B cell (primary cell): ENCODE measurements around the gene QRICH2. TPM values are rescaled to one million over a fixed set of nuclear protein-coding genes. Genes with fewer than 3 reads are reported as not detected.

ENCODE experiments used
- ATAC-seq: fragments of 200-7000 bp; cut with Tn5 transposase; one replicate; pipeline ENCODE4 v1.10.0; 2021; ENCODE audit warnings: low read depth, mild to moderate bottlenecking, moderate number of reproducible peaks, moderate library complexity
- CTCF ChIA-PET: fragments of 350-600 bp; sonication (Branson Sonifier 250); formaldehyde crosslinking; loops from one replicate; lab custom pipeline; 2021; ENCODE audit warnings: antibody characterized with exemption, inconsistent platforms; lab: Charles Lee
- POLR2A ChIA-PET: fragments of 350-600 bp; sonication (Branson Sonifier 250); formaldehyde crosslinking; loops from one replicate; lab custom pipeline; 2021; ENCODE audit warnings: antibody characterized with exemption; lab: Charles Lee
- DNase-seq: peaks from one replicate; pipeline ENCODE4 v3.0.0; 2013
- H2AFZ ChIP-seq: 2 replicates; pipeline ENCODE4 v1.6.1; 2012; ENCODE audit warnings: mild to moderate bottlenecking, low read depth, low read length; ENCODE audit not compliant: insufficient read depth, poor library complexity, severe bottlenecking
- H3K27ac ChIP-seq, 2 donors: 1 replicate in 1 of 2; 2 replicates in 1 of 2; pipeline ENCODE4 v1.5.1; 2012 to 2013; ENCODE audit warnings: low read length in 2 of 2, mild to moderate bottlenecking in 2 of 2, moderate library complexity in 1 of 2
- H3K27me3 ChIP-seq, 4 experiments: fragments of 200-600 bp in 1 of 4; sonication (generic) in 1 of 4; replicated peaks in 1 of 4; 1 replicate in 2 of 4; 2 replicates in 2 of 4; pipeline versions ENCODE4 v1.6.1 to v1.7.0; 2013 to 2016; ENCODE audit warnings: low read length in 3 of 4, mild to moderate bottlenecking in 2 of 4, mixed read lengths in 1 of 4, moderate library complexity in 1 of 4; ENCODE audit not compliant: insufficient read depth in 4 of 4, control insufficient read depth in 3 of 4; ENCODE audit errors: control extremely low read depth in 1 of 4
- H3K36me3 ChIP-seq, 2 experiments: replicated peaks in 1 of 2; 1 replicate in 1 of 2; 2 replicates in 1 of 2; pipeline versions ENCODE4 v1.6.1 to v1.7.1; 2013; ENCODE audit warnings: low read length in 1 of 2; ENCODE audit not compliant: insufficient read depth in 2 of 2, control insufficient read depth in 1 of 2; ENCODE audit errors: control extremely low read depth in 1 of 2, extremely low read depth in 1 of 2
- H3K4me1 ChIP-seq, 2 donors: fragments of 200-600 bp in 1 of 2; sonication (generic) in 1 of 2; 1 replicate in 1 of 2; 2 replicates in 1 of 2; pipeline versions ENCODE4 v1.5.1 to v1.6.1; 2013 to 2017; ENCODE audit warnings: low read length in 2 of 2; ENCODE audit not compliant: control insufficient read depth in 2 of 2, insufficient read depth in 2 of 2
- H3K4me2 ChIP-seq: replicated peaks from 2 replicates; pipeline ENCODE3; 2012; ENCODE audit warnings: mild to moderate bottlenecking, low read depth, low read length; ENCODE audit not compliant: poor library complexity, severe bottlenecking
- H3K4me3 ChIP-seq, 5 experiments: fragments of 200-600 bp in 1 of 5; sonication (generic) in 1 of 5; 1 replicate in 3 of 5; 2 replicates in 2 of 5; pipeline versions ENCODE4 v1.5.1 to v1.7.0; 2011 to 2016; ENCODE audit warnings: low read length in 4 of 5, mild to moderate bottlenecking in 4 of 5, low read depth in 2 of 5, control low read depth in 1 of 5, moderate library complexity in 1 of 5; ENCODE audit not compliant: insufficient read depth in 1 of 5; ENCODE audit errors: control extremely low read depth in 1 of 5, extremely low read depth in 1 of 5
- H3K79me2 ChIP-seq: fragments of 200-600 bp; sonication (generic); one replicate; pipeline ENCODE4 v1.6.0; 2016; ENCODE audit warnings: low read length; ENCODE audit not compliant: control insufficient read depth, insufficient read depth
- H3K9ac ChIP-seq: fragments of 200-600 bp; sonication (generic); 2 replicates; pipeline ENCODE4 v1.6.1; 2017; ENCODE audit warnings: mild to moderate bottlenecking, low read length, moderate library complexity
- H3K9me3 ChIP-seq, 3 donors: one replicate each; pipeline versions ENCODE4 v1.6.1 to v1.7.1; 2013; ENCODE audit warnings: low read length in 2 of 3; ENCODE audit not compliant: control insufficient read depth in 2 of 3, insufficient read depth in 1 of 3; ENCODE audit errors: control extremely low read depth in 1 of 3
- H4K20me1 ChIP-seq: 2 replicates; pipeline ENCODE4 v1.6.0; 2012; ENCODE audit warnings: mild to moderate bottlenecking, low read length; ENCODE audit not compliant: insufficient read depth, control insufficient read depth, poor library complexity, severe bottlenecking
- H3K27ac Mint-ChIP-seq: one replicate; pipeline ENCODE4 v1.8.0; 2021; ENCODE audit warnings: mixed read lengths
- H3K27me3 Mint-ChIP-seq: one replicate; pipeline ENCODE4 v1.8.0; 2021; ENCODE audit warnings: mixed read lengths
- H3K4me1 Mint-ChIP-seq: one replicate; pipeline ENCODE4 v1.8.0; 2021; ENCODE audit warnings: mixed read lengths
- H3K4me3 Mint-ChIP-seq: one replicate; pipeline ENCODE4 v1.8.0; 2021; ENCODE audit warnings: mixed read lengths
- H3K9me3 Mint-ChIP-seq: one replicate; pipeline ENCODE4 v1.8.0; 2022; ENCODE audit warnings: mixed read lengths; ENCODE audit not compliant: insufficient read depth
- CTCF ChIP-seq: fragments of 200-600 bp; IDR thresholded peaks from one replicate; pipeline ENCODE4 v1.8.0; 2022; ENCODE audit warnings: antibody characterized with exemption, mild to moderate bottlenecking
- EZH2 ChIP-seq: IDR thresholded peaks from 2 replicates; pipeline ENCODE4 v1.6.1; 2012; ENCODE audit warnings: borderline replicate concordance, low read depth, mild to moderate bottlenecking, moderate library complexity, low read length; ENCODE audit not compliant: insufficient read depth, poor library complexity, severe bottlenecking
- WGBS: methylation state at CpG from one replicate; pipeline ENCODE4 v1.1.5; 2013; ENCODE audit warnings: missing lambda C conversion rate; ENCODE audit not compliant: insufficient coverage; 5-methylcytosine and 5-hydroxymethylcytosine counted together
- intact Hi-C: fragments of 100-400 bp; cut with micrococcal nuclease; formaldehyde crosslinking; loops from one replicate; pipeline ENCODE4 v1.10.0; 2022
- polyA plus RNA-seq: library from polyadenylated mRNA; depleted of rRNA; stranded (reverse); fragments of >200 nt; gene quantifications from 2 replicates; pipeline ENCODE4 v1.2.3, GENCODE V29; 2012
- total RNA-seq, 2 donors: library from RNA; stranded (reverse); fragments of 120-200 nt in 1 of 2; gene quantifications; 1 replicate in 1 of 2; 2 replicates in 1 of 2; pipeline versions ENCODE4 v1.2.3 to v1.2.4, GENCODE V29; 2013 to 2022

Gene QRICH2
- total and polyA plus RNA-seq, 2 donors (not counting 1 experiment from before 2014, with no cell fraction given) = 4.4 to 4.5 TPM

DNA sequence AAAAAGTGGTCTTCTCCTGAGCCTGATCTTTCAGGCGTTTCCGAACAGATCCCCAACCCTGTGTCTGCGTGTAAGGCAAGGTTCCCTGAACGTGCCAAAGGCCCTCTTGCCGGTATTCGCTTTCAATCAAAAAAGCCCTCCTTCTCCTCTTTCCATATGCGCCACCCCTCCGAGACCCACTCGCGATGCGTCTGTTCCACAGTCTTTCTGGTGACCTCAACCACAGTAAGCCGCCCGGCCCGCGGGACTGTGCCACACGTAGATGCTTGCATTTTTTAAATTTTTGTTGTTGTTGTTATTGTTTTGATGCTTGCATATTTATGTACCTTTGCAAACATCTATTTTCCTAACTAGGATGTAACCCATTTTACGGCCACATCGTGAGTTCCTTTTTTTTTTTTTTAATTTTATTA lies 46.2 kb upstream of the QRICH2 start:
- peaks cover 13% of the 10 kb centered on the region for H3K79me2 ChIP-seq
- peak overlapping the region; percentile 53 to 88 (median 68) for H3K4me3 ChIP-seq
- H3K27ac ChIP-seq = peak overlapping the region in 1 of 2 donors; percentile 94
- peak; percentile 0 for ATAC-seq
- peak overlapping the region; percentile 96 for H2AFZ ChIP-seq
- H3K9me3 ChIP-seq = no peaks in the 10 kb centered on the region
- ChIA-PET POLR2A (interaction anchor here (0.6 to 2.0 kb wide), 5 partner anchors 30 to 386 kb away, joined by 3 to 11 read pairs (median 4); no protein-coding TSS in a partner anchor), CTCF (interaction anchor here (0.8 to 3.9 kb wide), 4 partner anchors 30 to 148 kb away, joined by 4 to 32 read pairs (median 10); partner anchors contain the start of gene SPHK1)
- H3K36me3 ChIP-seq = no peaks in the 10 kb centered on the region
- no peaks in the 10 kb centered on the region for H3K27me3 Mint-ChIP-seq
- H3K4me1 ChIP-seq = peaks cover 7 to 16% of the 10 kb centered on the region in 2 donors
- H3K9ac ChIP-seq = peak overlapping the region; percentile 77
- no peaks in the 10 kb centered on the region for H3K27me3 ChIP-seq
- DNase-seq = no peak
- H3K4me3 Mint-ChIP-seq = peak overlapping the region; percentile 99
- no peaks in the 10 kb centered on the region for H4K20me1 ChIP-seq
- peak overlapping the region; percentile 97 for H3K4me2 ChIP-seq
- 0% methylated on average over 9 of the region's 18 CpGs for WGBS
- no peaks in the 10 kb centered on the region for H3K9me3 Mint-ChIP-seq
- H3K27ac Mint-ChIP-seq = peak overlapping the region; percentile 99
- peaks cover 27% of the 10 kb centered on the region for H3K4me1 Mint-ChIP-seq
- intact Hi-C loops = loop anchor here (1.0 to 5.0 kb wide), 5 partner anchors 30 to 788 kb away; partner anchors contain the start of genes RECQL5, RHBDF2, SAP30BP and SEC14L1
- no peak for TF ChIP-seq CTCF
- TF ChIP-seq EZH2 = no peak

DNA sequence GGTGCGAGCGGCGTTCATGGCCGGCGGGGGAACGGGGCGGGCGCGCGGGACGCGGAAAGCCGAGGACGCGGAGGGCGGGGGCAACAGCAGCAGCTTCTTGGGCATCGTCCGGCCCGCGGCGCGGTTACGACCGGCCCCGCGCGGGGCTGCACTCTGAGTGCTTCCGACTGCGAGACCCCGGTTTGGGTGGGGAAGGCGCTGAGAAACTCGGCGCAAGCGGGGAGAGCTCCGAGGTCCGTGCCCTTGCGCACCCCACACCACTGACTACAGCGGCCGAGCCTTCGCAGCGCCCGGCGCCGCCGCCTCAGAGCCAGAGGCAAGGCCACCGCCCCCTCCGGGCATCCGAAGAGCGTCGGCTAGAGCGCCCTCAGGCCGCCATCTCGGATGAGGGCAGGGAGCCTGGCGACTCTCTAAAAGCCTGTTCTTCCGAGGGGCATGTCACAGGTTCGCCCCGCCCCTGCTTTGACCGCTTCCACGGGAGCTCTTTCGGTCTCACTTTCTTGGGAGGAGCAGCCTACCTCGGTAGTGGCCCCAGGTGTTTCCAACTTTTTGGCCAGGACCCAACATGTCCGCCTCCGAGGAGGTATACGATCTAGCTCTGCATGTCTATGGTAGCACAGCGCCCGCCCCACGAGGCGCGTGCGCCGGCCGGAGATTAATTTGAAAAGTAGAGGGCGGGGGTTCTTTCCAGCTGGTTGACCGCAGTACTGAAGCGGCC lies 45.7 kb upstream of the QRICH2 start, which contains the start of gene PRPSAP1:
Gene PRPSAP1 (minus strand): TSS at position 318 of the 718 bp plus-strand sequence. CDS start 213 bp downstream, at position 105.
- no peaks in the 10 kb centered on the region for H3K9me3 Mint-ChIP-seq
- H3K4me1 ChIP-seq = peaks cover 7 to 16% of the 10 kb centered on the region in 2 donors
- peak within 1 kb of the TSS; percentile 97 for H3K4me2 ChIP-seq
- no peaks in the 10 kb centered on the region for H3K9me3 ChIP-seq
- H3K4me3 ChIP-seq = peak within 1 kb of the TSS; percentile 53 to 88 (median 68)
- no peaks in the 10 kb centered on the region for H3K27me3 Mint-ChIP-seq
- ATAC-seq (peak; percentile 93), DNase-seq (peak; percentile 96)
- POLR2A ChIA-PET = interaction anchor here (0.6 to 2.0 kb wide), 7 partner anchors 30 to 495 kb away, joined by 3 to 11 read pairs (median 4); no protein-coding TSS in a partner anchor
- TF ChIP-seq CTCF (peak; percentile 19), EZH2 (no peak)
- no peaks in the 10 kb centered on the region for H3K36me3 ChIP-seq
- H3K4me3 Mint-ChIP-seq = peak within 1 kb of the TSS; percentile 99
- peak within 1 kb of the TSS; percentile 77 for H3K9ac ChIP-seq
- peak within 1 kb of the TSS; percentile 96 for H2AFZ ChIP-seq
- peak within 1 kb of the TSS; percentile 99 for H3K27ac Mint-ChIP-seq
- under 1% methylated on average over 75 of the region's 75 CpGs for WGBS
- H4K20me1 ChIP-seq = no peaks in the 10 kb centered on the region
- H3K27ac ChIP-seq = peak within 1 kb of the TSS; percentile 84 to 94
- intact Hi-C loops = loop anchor here (1.0 to 5.0 kb wide), 6 partner anchors 31 to 789 kb away; partner anchors contain the start of genes RECQL5, RHBDF2, SAP30BP and SEC14L1
- peaks cover 27% of the 10 kb centered on the region for H3K4me1 Mint-ChIP-seq
- no peaks in the 10 kb centered on the region for H3K27me3 ChIP-seq
- peaks cover 18% of the 10 kb centered on the region for H3K79me2 ChIP-seq
- CTCF ChIA-PET = interaction anchor here (0.8 to 3.9 kb wide), 4 partner anchors 31 to 148 kb away, joined by 4 to 32 read pairs (median 10); partner anchors contain the start of gene SPHK1
